ENCODE data around the gene VPS54. TPM values are rescaled to one million over a fixed set of nuclear protein-coding genes. Genes with fewer than 3 reads are reported as not detected.

Gene VPS54
- total RNA-seq, 1 donor from 2014 or later: 27.1 TPM

DNA sequence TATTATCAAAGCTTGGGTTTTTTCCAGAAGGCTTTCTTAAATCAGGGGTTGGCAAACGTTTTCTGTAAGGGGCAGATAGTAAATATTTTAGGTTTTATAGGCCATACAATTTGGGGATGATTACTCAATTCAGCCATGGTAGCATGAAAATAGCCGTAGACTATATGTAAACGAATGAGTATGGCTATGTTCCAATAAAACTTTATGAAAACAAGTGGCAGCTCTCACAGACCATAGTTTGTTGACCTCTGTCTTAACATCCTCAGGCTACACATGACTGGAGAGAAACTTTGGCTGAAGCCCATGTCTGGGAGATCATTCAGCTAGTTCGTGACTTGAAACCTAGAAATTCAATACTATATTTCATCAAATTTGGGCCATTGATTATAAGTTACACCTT, 147.4 kb downstream of the VPS54 start:
- no peak for DNase-seq (ENCODE audit: low read depth, low spot score)
- no peak for TF ChIP-seq CTCF (conservative IDR thresholded peaks at IDR 0.05)
- H3K36me3 Mint-ChIP-seq (ENCODE audit: low read depth): peaks cover 40% of the 10 kb centered on the region
- H3K4me1 Mint-ChIP-seq: peaks cover 11% of the 10 kb centered on the region
- no peak overlapping the region for H3K27ac Mint-ChIP-seq (ENCODE audit: unreplicated experiment)
- H3K9me3 Mint-ChIP-seq: peaks cover 10% of the 10 kb centered on the region
- no peak overlapping the region for H3K4me3 Mint-ChIP-seq
- no peaks in the 10 kb centered on the region for H3K27me3 Mint-ChIP-seq (ENCODE audit: low read depth)

GRCh38 chr2:63870679-63871078, 148.5 kb downstream of the VPS54 start:
- peaks cover 37% of the 10 kb centered on the region for H3K36me3 Mint-ChIP-seq (ENCODE audit: low read depth)
- H3K4me1 Mint-ChIP-seq: peaks cover 11% of the 10 kb centered on the region
- H3K9me3 Mint-ChIP-seq: peaks cover 10% of the 10 kb centered on the region
- DNase-seq (ENCODE audit: low read depth, low spot score): no peak
- H3K4me3 Mint-ChIP-seq: no peak overlapping the region
- H3K27ac Mint-ChIP-seq (ENCODE audit: unreplicated experiment): no peak overlapping the region
- TF ChIP-seq CTCF (conservative IDR thresholded peaks at IDR 0.05): no peak
- no peaks in the 10 kb centered on the region for H3K27me3 Mint-ChIP-seq (ENCODE audit: low read depth)

- Mint-ChIP-seq H3K27ac (ENCODE audit: unreplicated experiment) (no peak overlapping the region), H3K36me3 (ENCODE audit: low read depth) (peaks cover 11% of the 10 kb centered on the region), H3K27me3 (ENCODE audit: low read depth) (no peaks in the 10 kb centered on the region), H3K9me3 (no peaks in the 10 kb centered on the region), H3K4me3 (no peak overlapping the region), H3K4me1 (peaks cover 3% of the 10 kb centered on the region)
- DNase-seq (ENCODE audit: low read depth, low spot score): no peak
- no peak for TF ChIP-seq CTCF (conservative IDR thresholded peaks at IDR 0.05)
Observed at GRCh38 chr2:63866009-63866709, 153.1 kb downstream of the VPS54 start.

DNA sequence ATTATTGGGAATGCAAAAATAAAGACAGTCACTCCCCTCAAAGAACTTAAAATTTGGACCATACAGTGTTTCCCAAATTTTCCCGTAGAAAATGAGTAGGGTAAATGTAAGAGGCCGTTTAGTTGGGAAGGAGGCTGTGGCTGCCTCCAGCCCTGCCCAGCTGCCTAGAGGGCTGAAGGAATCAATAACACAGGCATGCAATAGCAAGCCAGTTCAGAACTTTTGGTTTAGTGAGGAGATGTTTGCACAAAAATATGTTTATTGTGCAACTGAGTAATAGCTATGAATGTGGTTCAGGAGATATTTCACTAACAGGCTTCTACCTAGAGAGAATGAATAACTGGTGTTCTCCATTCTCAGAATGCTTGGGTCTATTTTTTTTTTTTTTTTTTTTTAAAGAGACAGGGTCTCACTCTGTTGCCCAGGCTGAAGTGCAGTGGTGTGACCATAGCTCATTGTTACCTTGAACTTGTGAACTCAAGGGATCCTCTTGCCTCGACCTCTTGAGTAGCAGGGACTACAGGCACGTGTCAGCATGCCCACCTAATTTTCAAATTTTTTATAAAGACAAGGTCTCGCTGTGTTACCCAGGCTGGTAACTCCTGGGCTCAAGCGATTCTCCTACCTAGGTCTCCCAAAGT, 153.9 kb downstream of the VPS54 start:
- Mint-ChIP-seq H3K4me3 (no peak overlapping the region), H3K27ac (ENCODE audit: unreplicated experiment) (no peak overlapping the region), H3K4me1 (no peaks in the 10 kb centered on the region), H3K9me3 (no peaks in the 10 kb centered on the region), H3K27me3 (ENCODE audit: low read depth) (no peaks in the 10 kb centered on the region), H3K36me3 (ENCODE audit: low read depth) (peaks cover 12% of the 10 kb centered on the region)
- DNase-seq (ENCODE audit: low read depth, low spot score): no peak
- TF ChIP-seq CTCF (conservative IDR thresholded peaks at IDR 0.05): no peak

DNA sequence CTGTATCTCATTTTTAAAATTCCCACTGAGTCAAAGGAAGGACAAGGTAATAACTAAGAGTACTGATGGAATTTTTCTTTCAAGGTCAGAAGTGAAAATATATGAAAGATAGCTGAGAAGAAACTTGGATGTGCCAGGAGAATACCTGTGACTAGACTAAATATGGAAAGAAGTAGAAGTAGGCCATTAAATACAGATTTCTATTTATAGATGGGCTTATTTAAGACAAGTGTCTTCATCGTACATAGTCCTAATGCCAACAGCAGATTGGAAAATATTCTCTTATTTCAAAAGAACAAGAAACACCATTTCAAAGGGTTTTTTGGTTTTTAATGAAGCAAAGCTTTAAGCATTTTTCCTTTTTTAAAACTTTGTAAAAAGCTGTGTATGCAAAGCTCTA, 155.5 kb downstream of the VPS54 start:
- no peak overlapping the region for H3K27ac Mint-ChIP-seq (ENCODE audit: unreplicated experiment)
- H3K9me3 Mint-ChIP-seq: no peaks in the 10 kb centered on the region
- H3K4me3 Mint-ChIP-seq: no peak overlapping the region
- H3K4me1 Mint-ChIP-seq: no peaks in the 10 kb centered on the region
- TF ChIP-seq CTCF (conservative IDR thresholded peaks at IDR 0.05): no peak
- DNase-seq (ENCODE audit: low read depth, low spot score): no peak
- H3K36me3 Mint-ChIP-seq (ENCODE audit: low read depth): peaks cover 18% of the 10 kb centered on the region
- H3K27me3 Mint-ChIP-seq (ENCODE audit: low read depth): no peaks in the 10 kb centered on the region

Measured in neural crest cell (in vitro differentiated cells).